Stimulated activated CD4-positive, alpha-beta T cell treated with anti-CD3 and anti-CD28 coated beads, Interleukin-2, amount 100 ng/mL, for 4 hours (primary cell): Measurements from ENCODE around the gene SLC4A5.
A peak's percentile ranks its signal among the peaks of the same experiment; 100 is the strongest.
"Not testable (repeated sequence)": the region's sequence is repeated elsewhere in the genome, so short reads cannot be mapped to it uniquely, and the experiment has no call there.

ENCODE experiments used
- DNase-seq: peaks from one replicate; pipeline ENCODE4 v3.0.0-alpha.2; 2020; ENCODE audit warnings: low read depth

Gene SLC4A5

DNA sequence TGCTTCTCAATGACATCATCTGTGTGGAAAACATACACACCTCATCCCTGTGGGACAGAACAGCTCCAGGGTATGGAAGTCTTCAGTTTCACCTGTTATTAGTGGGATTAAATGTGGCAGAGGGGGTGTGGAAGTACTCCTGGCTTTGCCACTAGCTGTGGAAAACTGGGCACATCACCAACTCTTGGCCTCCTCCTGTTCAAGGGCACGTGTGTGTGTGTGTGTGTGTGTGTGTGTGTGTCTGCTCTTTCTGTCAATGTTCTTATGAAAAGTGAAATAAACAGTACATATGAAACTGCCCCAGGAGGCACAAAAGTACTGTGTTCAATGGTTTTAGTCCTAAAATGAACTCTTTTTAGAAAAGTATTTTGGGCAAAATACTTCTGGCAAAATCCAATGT, 78.9 kb downstream of the SLC4A5 start:
- no peak for DNase-seq

DNA sequence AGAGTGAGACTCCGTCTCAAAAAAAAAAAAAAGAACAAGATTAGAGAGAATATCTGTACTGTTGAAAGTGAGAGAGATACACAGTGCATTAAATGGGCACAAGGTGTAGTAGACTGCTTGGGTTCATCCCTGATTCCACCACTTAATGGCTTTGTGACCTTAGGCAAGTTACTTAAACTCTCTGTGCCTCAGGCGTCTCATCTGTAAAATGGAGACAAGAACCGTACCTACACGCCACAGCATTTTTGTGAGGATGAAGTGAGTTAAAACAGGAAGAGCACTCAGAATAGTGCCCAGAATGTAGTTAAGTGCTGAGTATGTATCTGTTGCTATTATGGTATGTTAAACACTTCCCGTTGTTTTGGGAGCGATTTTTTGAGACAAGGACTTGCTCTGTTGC, 80.5 kb downstream of the SLC4A5 start:
- no peak for DNase-seq

DNA sequence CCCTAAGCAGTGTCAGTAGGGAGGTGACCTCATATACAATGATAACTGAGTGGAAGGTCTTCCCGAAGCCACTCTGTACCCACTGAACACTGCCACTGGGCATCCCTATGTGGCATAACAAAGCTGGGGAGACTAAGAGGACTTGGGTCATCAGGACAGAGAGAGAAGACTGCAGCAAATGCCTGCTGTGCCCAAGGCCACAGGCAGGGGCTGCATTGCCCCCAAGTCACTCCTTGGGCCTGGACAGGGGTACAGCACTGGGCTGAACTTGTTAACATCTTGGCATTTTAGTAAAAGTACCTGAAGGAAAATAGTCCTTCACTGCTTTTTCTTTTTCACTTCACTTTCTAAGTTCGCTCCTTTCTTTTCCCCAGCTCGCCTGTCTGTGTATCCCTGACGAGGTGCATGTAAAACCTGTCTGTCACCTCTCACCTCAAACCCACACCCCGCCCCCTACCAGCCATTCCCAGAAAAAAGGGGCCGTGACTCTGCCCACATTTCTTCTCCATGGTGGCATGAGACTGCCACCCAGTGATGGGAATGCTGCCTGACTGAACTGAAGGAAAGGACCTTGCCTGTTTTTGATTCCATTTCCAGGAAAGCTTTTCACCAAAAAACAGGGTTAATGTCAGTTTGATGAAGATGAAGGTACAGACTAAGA, 81.9 kb downstream of the SLC4A5 start:
- DNase-seq: no peak

DNA sequence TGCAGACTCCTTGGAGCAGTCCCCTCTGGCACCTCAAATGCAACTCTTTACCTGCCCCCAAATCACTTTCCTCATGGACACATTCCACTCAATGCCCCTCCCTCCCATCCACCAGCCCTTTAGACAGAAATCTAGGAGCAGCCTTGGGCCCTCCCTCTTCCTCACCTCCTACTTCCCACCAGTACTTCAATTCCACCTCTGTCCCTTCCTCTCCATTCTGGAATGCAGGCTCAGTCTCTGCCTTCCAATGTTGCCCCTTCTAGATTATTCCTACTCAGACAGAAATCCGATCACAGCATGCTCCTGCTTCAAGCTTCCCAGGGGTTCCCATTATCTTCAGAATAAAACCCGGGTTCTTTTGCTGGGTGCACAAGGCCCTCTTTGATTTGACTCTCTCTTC, 82.7 kb downstream of the SLC4A5 start:
- no peak for DNase-seq

DNA sequence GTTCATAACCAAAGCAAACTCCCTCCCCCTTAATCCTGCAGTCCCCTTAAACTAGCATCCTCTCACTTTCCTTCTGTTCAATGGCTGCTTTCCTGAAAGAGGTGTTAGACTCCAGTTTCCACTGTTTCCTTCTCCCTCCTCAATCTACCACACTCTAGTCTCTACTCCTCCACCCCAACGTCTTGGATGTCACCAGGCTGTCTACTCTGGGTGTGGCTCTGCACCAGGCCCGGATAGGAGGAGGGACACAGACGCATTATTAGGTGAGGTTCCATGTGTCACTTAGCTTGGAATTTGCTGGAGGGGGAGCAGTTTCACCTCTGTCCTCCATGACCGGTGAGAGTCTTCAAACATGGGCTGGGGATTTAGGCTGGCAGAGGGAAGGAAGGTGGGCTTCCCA, 83.5 kb downstream of the SLC4A5 start:
- DNase-seq: no peak

DNA sequence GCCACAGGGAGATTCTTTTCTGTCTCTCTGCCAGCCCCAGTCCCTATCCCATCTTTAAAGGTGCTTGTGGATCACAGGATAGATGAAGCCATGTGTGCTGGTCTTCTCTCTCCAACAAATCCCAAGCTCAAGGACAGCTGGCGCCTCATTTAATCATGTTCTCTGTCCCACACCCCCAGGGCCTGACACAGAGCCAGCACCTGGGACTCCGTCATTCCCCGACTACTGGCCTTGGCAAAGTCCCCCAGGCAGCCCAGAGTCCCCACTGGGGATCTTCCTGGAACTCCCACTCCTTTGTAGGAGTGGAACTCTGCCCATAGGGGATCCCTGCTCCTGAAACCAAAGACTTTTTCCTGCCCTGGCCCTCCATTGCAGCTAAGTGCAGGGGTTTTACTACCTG, 84.0 kb downstream of the SLC4A5 start:
- DNase-seq: no peak

DNA sequence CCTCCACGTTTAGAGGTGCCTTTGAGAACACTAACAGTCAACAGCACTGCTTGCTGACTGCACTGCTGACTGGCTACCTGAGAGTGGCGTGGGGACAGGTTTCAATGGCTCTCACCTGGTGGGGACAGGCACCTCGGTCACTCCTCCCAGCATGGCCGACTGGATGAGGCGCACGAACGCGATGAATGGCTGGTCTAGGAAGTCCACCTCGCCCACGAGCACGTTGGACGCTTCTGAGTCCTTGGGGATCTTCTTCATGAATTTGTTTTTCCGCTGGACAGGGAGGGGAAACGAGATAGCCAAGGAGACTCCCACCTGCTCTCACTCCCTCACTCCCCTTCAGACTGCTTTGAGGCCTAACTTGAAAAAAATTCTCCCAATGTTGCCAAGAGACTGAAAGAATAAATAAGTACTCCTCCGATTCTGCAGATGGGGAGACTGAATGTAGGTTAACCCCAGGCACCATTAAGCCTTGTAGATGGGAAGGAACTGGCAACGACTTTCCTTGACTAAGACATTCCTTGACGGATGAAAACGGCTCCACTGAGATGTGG, 87.5 kb downstream of the SLC4A5 start:
- DNase-seq: no peak

DNA sequence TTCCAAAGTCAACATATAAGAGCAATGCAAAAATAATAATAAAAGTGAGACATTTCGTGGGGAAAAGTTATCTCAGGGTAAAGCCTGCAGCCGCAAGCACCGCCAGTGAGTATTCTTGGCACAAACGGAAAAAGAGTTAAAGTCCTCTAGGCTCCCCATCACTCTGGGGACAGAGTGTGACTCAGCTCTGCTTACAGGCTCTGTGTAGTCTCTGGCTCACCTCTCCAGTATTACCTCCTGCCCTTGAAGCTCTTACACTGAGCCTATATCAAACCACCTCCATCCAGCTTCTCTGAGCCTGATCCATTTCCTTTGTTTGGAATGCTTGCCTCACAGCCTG, 89.3 kb downstream of the SLC4A5 start:
- no peak for DNase-seq

DNA sequence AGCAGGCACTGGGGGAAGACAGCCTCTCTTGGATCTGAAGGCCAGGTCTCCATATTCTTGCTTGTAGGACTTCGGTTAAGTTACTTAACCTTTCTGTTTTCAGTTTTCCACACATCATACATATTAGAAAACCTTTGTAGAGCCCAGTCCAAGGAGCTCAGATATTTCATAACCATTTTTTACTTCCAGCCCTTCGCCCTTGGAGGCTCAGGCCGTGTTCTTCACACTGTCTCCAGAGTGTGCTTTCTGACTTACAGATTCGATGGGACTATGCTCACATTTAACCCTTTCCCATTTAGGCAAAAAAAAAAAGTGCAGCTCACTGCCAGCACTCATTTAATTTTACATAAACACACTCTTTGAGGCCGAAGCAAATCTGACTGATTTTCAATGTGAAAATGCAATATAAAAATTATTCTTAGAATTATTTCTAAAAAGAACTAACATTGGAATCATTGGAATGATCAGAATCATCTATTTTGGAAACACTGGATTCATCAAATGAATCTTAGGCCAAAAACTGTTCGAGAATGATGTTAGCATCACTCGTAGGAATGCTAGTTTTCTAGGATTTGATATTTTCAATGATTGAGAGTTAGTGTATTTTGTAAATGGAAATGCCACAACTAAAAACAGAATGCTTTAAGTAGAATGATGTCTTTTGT, 89.8 kb downstream of the SLC4A5 start:
- DNase-seq: no peak

DNA sequence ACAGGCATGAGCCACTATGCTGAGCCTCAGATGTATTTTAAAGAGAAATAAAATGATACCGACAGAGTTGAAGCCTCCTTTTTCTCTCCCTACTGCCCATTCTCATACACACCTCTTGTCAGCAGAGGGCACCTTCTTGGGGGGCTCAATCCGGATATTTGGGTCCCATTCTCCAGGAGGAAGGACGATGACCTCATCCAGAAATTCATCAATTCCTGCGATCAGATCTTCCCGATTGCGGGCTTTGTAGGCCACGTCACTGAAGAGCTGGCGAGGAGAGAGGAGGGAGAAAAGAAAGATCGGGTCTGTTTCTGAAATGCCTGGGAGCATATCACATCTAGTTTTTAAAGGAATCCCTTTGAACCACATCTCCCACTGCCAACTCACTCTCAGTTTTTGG, 90.4 kb downstream of the SLC4A5 start:
- no peak for DNase-seq

DNA sequence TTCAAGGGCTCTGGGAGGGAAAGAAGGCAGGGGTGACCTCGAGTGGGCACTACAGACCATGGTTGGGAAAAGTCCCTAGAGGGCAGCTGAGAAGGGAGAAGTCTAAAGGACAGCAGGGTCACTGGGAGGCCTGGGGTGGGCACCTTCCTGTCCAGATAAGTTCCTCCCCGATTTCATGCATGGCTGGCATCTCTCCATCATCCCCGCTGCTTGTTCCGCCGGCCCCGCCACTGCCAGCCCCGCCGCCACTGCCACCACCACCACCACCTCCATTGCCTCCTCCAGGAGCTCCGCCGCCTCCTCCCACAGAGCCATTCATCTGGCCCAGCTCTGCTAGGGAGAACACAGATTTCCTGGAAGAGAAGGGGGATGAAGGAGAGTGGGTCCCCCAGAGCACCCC, 91.2 kb downstream of the SLC4A5 start:
- no peak for DNase-seq

DNA sequence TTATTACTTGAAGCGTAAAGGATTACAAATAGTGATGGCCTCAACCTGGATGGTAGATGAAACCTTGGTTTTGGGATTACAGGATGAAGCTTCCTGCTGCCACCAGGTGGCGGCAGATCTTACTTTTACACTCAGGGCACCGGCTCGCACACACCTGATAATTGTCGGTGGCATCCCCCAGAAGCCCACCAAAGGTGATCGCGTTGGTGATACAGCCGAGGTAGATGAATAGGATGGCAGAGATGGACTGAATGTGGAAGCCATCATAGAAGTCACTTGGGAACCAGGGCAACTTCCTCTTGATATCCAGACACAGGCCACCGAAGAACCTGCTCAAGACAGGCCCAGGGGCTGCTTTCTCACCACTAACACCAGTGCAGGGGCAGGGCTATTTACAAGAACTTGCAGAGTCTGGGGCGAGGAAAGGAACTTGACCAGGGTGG, 93.0 kb downstream of the SLC4A5 start:
- peak; percentile 29 for DNase-seq

DNA sequence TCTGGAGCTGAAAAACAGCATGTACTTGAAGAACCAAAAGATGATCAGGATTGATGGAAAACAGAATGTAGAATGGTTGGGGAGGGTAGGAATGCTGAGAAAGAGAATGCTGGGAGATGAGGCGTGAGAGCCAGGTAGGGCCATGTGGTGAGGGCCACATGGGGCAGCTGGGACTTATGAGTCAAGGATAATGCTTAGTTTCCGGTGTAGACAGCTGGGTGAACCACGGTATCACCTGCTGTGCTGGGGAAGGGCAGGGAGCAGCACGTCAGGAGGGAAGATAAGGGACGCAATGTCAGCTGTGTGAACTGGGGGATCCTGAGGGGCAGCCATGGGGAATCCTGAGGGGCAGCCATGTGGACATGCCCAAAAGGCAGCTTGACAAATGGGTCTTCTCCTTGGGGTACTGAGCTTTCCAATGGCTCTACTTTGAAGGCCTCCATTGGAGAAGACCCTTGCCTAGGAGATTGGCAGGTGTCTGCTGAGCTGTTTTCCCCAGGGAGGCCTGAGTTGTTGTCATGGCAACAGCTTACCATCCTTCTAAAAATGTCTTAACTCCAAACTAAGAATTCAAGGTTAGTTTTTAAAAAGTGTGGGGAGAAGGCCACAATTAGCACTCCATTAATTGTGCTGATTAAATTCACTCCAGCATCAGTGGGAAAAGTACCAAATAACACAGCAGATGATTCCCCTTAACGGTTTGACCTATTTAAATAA, 93.7 kb downstream of the SLC4A5 start:
- no peak for DNase-seq

DNA sequence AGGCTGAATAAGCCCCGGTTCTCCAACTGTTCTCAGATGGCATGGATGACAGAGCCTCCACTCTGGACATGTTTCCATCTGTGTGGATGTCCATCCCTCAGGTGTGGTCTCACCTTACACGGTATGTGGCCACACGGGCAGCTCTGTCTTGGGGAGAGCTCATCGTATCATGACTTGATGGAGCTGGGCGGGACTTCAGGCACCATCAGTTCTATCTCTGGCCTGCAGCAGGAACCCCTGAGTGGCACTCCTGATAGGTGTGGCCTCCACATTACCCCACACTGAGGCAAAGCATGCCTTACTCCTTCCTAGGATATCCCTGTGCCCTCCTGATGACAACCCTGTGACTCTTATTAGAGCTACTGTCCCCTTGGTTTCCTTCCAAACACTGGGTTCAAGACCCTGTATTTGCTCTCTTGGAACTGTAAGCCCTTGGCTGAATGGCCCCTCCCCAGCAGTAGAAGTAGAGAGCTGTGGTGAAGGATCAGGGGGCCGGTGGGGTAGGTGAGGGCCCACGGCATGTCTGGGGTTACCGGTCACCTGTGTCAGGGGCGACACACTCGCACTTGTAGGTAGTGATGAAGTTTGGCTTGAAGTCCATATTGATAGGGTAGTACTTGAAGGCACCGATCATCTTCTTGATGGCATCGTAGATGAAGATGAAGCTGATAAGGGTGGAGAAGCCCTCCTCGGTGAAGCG, 96.6 kb downstream of the SLC4A5 start:
- DNase-seq: no peak

DNA sequence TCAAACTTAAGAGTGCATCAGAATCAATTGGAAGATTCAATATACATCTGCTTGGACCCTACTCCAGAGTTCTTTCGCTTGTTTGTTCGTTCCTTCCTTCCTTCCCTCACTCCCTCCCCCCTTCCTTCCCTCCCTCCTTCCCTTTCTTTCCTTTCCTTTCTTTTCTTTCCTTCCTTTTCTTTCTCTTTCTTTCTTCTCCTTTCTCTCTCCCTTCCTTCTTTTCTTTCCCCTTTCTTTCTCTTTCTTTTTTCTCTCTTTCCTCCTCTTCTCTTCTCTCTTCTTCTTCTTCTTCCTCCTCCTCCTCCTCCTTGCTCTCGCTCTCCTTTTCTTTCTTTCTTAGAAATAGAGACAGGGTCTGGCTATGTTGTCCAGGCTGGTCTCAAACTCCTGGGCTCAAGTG, 98.9 kb downstream of the SLC4A5 start:
- DNase-seq: no peak

DNA sequence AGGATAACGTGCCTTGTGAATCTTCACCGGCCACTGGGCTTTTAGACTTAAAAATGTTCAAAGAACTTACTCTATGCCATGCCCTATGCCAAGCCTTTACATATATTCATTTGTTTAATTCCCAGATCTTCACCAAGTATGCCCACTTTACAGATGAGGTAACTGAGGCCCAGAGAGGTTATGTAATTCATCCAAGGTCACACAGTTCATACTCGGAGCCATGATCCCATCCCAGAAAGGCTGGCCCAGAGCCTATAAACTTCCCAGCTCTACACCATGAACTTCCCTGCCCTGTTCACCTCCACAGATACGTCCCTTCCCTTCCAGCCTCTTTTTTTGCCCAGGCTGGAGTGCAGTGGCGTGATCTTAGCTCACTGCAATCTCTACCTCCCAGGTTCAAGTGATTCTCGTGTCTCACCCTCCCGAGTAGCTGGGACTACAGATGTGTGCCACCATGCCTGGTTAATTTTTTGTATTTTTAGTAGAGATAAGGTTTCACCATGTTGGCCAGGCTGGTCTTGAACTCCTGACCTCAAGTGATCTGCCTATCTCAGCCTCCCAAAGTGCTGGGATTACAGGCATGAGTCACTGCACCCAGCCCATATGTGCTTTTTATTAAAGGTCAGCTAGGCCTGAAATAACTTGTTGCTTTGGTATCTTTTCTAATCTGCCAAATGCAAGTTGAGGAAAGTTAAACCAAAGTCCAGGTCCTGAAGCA, 100.7 kb downstream of the SLC4A5 start:
- no peak for DNase-seq

DNA sequence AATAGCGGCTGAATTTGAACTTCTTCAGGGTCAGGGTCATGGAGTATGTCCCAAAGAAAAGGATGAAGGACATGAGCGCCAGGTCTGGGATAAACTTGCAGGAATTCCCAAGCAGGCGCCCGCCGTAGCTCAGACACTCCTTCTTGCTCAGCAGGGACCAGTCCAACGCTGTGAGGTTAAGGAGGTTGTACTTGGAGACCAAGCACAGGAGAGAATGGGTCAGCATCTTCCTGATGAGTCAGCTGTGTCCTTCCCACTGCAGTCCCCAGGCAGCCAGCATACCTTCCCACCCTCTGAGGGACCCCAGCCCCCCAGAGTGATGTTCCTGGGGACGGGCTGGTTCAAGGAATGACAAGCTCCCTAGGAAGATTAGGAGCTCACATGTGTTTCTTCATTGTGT, 103.9 kb downstream of the SLC4A5 start:
- no peak for DNase-seq

DNA sequence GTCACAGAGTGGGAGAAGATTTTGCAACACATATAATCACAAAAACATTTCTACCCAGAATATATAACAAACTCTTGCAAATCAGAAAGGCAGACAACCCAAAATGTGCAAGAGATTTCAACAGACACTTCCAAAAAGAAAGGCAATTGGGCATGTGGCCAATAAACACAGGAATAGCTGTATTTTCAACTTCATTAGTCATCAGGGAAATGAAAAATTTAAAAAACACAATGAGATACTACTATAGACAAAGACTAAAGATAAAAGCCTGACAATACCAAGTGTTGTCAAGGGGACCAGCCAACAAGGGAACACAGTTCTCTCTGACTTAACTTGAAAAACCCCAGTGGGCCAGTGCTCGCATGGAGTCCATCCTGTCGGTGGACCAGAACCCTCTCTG, 104.3 kb downstream of the SLC4A5 start:
- no peak for DNase-seq

DNA sequence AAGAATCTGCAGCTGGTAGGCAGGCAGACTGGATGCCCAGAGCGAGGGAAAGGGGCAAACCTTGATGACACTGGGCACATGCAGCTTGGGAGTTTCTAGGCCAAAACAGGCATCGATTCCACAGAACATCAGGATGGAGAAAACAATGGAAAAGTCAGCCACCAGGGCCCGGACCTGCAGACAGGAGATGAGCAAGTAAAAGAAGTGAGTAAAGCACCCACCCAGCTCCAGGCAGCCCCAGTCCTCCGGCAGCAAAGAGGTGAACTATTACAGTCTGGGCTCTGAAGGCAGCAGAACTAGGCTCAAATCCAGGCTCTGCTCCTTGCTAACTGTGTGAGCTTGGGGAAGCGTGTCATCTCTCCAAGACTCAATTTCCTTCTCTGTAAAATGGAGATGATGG, 108.2 kb downstream of the SLC4A5 start:
- no peak for DNase-seq

DNA sequence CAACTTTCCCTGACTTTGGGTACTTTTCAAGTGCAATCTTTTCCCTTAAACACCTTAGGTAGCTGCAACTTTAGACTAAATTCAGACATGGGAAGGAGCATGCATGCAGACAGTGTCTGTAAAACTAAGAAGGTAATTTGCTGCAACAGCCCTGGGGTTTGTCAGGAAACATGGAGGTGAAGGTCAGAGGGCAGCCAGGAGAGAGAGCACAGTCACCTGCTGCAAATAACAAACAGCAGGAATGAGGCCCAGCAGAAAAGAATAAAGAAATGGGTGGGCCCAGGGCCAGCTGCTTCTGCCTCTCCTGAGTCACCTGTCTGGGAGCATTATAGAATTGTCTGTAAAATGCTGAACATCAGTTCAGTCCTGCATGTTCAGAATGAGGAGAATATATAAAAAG, 109.6 kb downstream of the SLC4A5 start:
- no peak for DNase-seq

DNA sequence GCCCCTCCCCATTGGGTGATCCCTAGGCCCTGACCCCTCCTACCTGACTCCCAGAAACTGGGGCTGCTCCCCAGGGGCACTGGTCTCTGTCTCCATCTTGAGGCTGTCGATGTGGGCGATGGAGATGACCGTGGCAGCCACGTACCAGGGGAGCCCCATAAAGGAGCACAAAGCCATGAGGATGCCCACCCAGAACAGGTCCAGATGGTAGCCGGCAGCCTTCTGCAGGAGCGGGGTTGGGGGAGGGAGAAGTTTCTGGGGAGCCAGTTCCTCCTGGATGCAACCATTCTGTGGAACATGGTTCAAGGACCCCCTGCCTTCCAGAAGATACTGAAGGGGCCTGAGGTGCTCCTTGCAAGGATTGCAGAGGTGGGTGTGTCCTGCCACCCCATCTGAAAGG, 110.8 kb downstream of the SLC4A5 start:
- DNase-seq: no peak

DNA sequence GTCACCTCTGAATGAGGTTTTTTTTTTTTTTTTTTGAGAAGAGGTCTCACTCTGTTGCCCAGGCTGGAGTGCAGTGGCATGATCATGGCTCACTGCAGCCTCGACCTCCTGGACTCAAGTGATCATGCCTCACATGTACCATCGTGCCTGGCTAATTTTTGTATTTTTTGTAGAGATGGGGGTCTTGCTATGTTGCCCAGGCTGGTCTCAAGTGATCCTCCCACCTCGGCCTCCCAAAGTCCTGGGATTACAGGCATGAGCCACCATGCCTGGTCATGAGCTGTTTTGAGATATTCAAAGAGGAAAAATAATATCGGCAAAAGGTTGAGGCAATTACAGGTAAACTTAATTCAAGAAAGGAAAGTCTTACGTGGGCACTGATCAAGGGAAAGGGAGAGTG, 113.4 kb downstream of the SLC4A5 start:
- not testable (repeated sequence) for DNase-seq
